Endodermal cell (in vitro differentiated cells): ENCODE measurements around the gene RIN3. TPM values are rescaled to one million over a fixed set of nuclear protein-coding genes. Genes with fewer than 3 reads are reported as not detected.

Experiments
- DNase-seq: peaks from one replicate; pipeline ENCODE4 v3.0.0-alpha.2; 2017
- H3K27ac ChIP-seq: 2 replicates; pipeline ENCODE4 v1.5.1; 2013; ENCODE audit warnings: mild to moderate bottlenecking, low read depth, low read length, moderate library complexity
- H3K27me3 ChIP-seq: 2 replicates; pipeline ENCODE4 v1.6.1; 2013; ENCODE audit warnings: mild to moderate bottlenecking, low read length, moderate library complexity; ENCODE audit not compliant: insufficient read depth, control insufficient read depth, poor library complexity, severe bottlenecking
- H3K36me3 ChIP-seq: 2 replicates; pipeline ENCODE4 v1.7.0; 2013; ENCODE audit warnings: mild to moderate bottlenecking, low read length, moderate library complexity; ENCODE audit not compliant: control insufficient read depth, insufficient read depth
- H3K4me1 ChIP-seq: one replicate; pipeline ENCODE4 v1.7.0; 2013; ENCODE audit warnings: low read length; ENCODE audit not compliant: control insufficient read depth, insufficient read depth
- H3K4me3 ChIP-seq: 2 replicates; pipeline ENCODE4 v1.5.1; 2013; ENCODE audit warnings: mild to moderate bottlenecking, low read length, moderate library complexity
- H3K9ac ChIP-seq: 2 replicates; pipeline ENCODE4 v1.6.1; 2013; ENCODE audit warnings: mild to moderate bottlenecking, low read length, moderate library complexity; ENCODE audit not compliant: poor library complexity, severe bottlenecking; ENCODE audit errors: extremely low read depth
- H3K9me3 ChIP-seq: 2 replicates; pipeline ENCODE4 v1.6.1; 2013; ENCODE audit warnings: mild to moderate bottlenecking, low read length, moderate library complexity; ENCODE audit not compliant: control insufficient read depth
- H3K27ac Mint-ChIP-seq: 2 replicates; pipeline ENCODE4 v1.8.0; 2020; ENCODE audit warnings: mixed read lengths
- H3K27me3 Mint-ChIP-seq: 2 replicates; pipeline ENCODE4 v1.8.0; 2021; ENCODE audit warnings: mild to moderate bottlenecking, mixed read lengths; ENCODE audit not compliant: insufficient read depth
- H3K36me3 Mint-ChIP-seq: 2 replicates; pipeline ENCODE4 v1.8.0; 2020; ENCODE audit warnings: low read depth, mixed read lengths
- H3K4me1 Mint-ChIP-seq: 2 replicates; pipeline ENCODE4 v1.8.0; 2020; ENCODE audit warnings: mixed read lengths
- H3K4me3 Mint-ChIP-seq: 2 replicates; pipeline ENCODE4 v1.8.0; 2020; ENCODE audit warnings: mild to moderate bottlenecking, moderate library complexity, mixed read lengths
- H3K9me3 Mint-ChIP-seq: 2 replicates; pipeline ENCODE4 v1.8.0; 2020; ENCODE audit warnings: mild to moderate bottlenecking, mixed read lengths
- CTCF ChIP-seq: fragments of 200-600 bp; sonication (generic); conservative IDR thresholded peaks from 2 replicates; pipeline ENCODE4 v1.5.0; 2021; ENCODE audit warnings: antibody characterized with exemption, mild to moderate bottlenecking
- WGBS, 2 experiments: methylation state at CpG; one replicate each; pipeline versions ENCODE4 v1.1.5 to v1.1.7; 2013; ENCODE audit warnings: missing lambda C conversion rate in 2 of 2, mixed read lengths in 1 of 2; ENCODE audit not compliant: insufficient coverage in 1 of 2, insufficient read length in 1 of 2; 5-methylcytosine and 5-hydroxymethylcytosine counted together
- total RNA-seq, 2 donors: library from RNA; stranded (reverse); fragmentation: NEBNext Ultra II Directional in 1 of 2; extraction: Animal tissue kit (Norgen Biotek cat#: 25700) in 1 of 2; gene quantifications; 2 replicates in 1 of 2; 3 replicates in 1 of 2; pipeline ENCODE4 v1.2.1, GENCODE V29; 2021

The RIN3 gene
- total RNA-seq, 2 donors from 2014 or later: 5.2 to 6.0 TPM

GRCh38 chr14:92584816-92585215 is 71.2 kb downstream of the RIN3 start:
- 90 to 95% methylated on average over 5 to 6 of the region's 6 CpGs for WGBS, 2 experiments
- Histone ChIP-seq H3K4me1 (no peaks in the 10 kb centered on the region), H3K9me3 (no peaks in the 10 kb centered on the region), H3K27ac (no peak overlapping the region), H3K9ac (no peak overlapping the region), H3K27me3 (no peaks in the 10 kb centered on the region), H3K36me3 (no peaks in the 10 kb centered on the region), H3K4me3 (no peak overlapping the region)
- H3K4me3 Mint-ChIP-seq: no peak overlapping the region
- H3K27me3 Mint-ChIP-seq: no peaks in the 10 kb centered on the region
- no peak for DNase-seq
- no peak overlapping the region for H3K27ac Mint-ChIP-seq
- peaks cover 3% of the 10 kb centered on the region for H3K36me3 Mint-ChIP-seq
- no peak for TF ChIP-seq CTCF
- H3K9me3 Mint-ChIP-seq: peaks cover 5% of the 10 kb centered on the region
- H3K4me1 Mint-ChIP-seq: peaks cover 2% of the 10 kb centered on the region

- peaks cover 3% of the 10 kb centered on the region for H3K36me3 Mint-ChIP-seq
- Histone ChIP-seq H3K4me3 (no peak overlapping the region), H3K4me1 (no peaks in the 10 kb centered on the region), H3K9me3 (no peaks in the 10 kb centered on the region), H3K27ac (no peak overlapping the region), H3K27me3 (no peaks in the 10 kb centered on the region), H3K9ac (no peak overlapping the region), H3K36me3 (no peaks in the 10 kb centered on the region)
- H3K4me1 Mint-ChIP-seq: peaks cover 2% of the 10 kb centered on the region
- H3K9me3 Mint-ChIP-seq: peaks cover 5% of the 10 kb centered on the region
- WGBS, 2 experiments: 92 to 95% methylated on average over 6 to 9 of the region's 9 CpGs
- no peak overlapping the region for H3K4me3 Mint-ChIP-seq
- no peak for TF ChIP-seq CTCF
- no peaks in the 10 kb centered on the region for H3K27me3 Mint-ChIP-seq
- H3K27ac Mint-ChIP-seq: no peak overlapping the region
- DNase-seq: no peak
Measured at GRCh38 chr14:92585981-92586937, 72.7 kb downstream of the RIN3 start.

- DNase-seq: no peak
- no peaks in the 10 kb centered on the region for H3K27me3 Mint-ChIP-seq
- H3K36me3 Mint-ChIP-seq: peaks cover 3% of the 10 kb centered on the region
- TF ChIP-seq CTCF: no peak
- Histone ChIP-seq H3K27ac (no peak overlapping the region), H3K4me3 (no peak overlapping the region), H3K36me3 (no peaks in the 10 kb centered on the region), H3K9me3 (no peaks in the 10 kb centered on the region), H3K9ac (no peak overlapping the region), H3K4me1 (no peaks in the 10 kb centered on the region), H3K27me3 (no peaks in the 10 kb centered on the region)
- 93 to 98% methylated on average over 7 of the region's 7 CpGs for WGBS, 2 experiments
- peaks cover 2% of the 10 kb centered on the region for H3K4me1 Mint-ChIP-seq
- H3K9me3 Mint-ChIP-seq: peaks cover 5% of the 10 kb centered on the region
- no peak overlapping the region for H3K27ac Mint-ChIP-seq
- no peak overlapping the region for H3K4me3 Mint-ChIP-seq
Measured at GRCh38 chr14:92586963-92587699, 73.5 kb downstream of the RIN3 start.
